Measurements from ENCODE around the gene CCDC171.
A peak's percentile ranks its signal among the peaks of the same experiment; 100 is the strongest.

Gene CCDC171

DNA sequence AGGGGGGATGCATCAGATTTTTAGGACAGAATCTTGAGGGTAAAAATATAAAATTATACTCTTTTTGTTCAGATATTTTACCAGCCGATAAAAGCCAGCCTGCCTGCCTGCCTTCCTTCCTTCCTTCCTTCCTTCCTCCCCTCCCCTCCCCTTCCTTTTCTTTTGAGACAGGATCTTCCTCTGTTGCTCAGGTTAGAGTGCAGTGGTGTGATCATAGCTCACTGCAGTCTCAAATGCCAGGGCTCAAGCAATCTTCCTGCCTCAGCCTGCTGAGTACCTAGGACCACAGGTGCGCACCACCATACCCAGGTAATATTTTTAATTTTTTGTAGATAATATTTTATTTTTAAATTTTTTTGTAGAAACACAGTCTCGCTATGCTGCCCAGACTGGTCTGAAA lies 330.0 kb downstream of the CCDC171 start:
- DNase-seq (ENCODE audit: low spot score): no peak

DNA sequence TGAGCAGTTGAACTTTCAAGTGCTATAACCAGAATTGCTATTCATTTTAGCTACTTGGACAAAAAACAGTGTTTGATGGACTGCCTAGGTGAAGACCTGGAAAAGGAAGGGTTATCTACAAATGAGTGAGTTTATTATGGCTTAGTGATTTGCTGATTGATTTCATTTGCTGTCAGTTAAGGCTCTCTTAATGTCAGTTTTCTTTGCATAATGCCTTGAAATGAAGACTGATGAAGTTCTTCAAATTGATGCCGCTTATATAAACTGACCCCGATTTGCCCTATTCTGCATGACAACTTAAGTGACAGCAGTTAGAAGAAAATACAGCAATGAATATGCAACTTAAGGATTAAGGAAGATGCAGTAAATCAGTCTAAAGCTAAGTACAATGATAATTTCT lies 332.6 kb downstream of the CCDC171 start:
- no peak for DNase-seq (ENCODE audit: low spot score)

DNA sequence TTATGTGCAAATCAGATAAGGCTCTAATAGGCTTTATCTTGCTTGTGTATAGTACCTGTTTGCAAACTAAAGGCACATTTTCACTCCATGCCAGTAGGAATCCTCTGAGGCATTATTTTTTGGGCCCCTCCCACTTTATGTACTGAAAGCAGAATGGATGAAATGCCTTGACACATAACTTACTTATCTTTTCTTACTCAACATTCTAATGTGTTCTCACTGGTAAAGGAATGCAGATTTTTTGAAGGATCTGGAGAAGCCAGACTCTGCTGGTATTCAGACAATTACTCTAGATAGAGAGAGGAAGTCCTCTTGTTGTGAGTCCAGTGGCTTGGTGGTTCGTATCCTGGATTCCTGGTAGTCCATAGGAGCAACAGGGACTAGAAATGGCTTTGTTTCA lies 336.7 kb downstream of the CCDC171 start:
- no peak for DNase-seq (ENCODE audit: low spot score)

DNA sequence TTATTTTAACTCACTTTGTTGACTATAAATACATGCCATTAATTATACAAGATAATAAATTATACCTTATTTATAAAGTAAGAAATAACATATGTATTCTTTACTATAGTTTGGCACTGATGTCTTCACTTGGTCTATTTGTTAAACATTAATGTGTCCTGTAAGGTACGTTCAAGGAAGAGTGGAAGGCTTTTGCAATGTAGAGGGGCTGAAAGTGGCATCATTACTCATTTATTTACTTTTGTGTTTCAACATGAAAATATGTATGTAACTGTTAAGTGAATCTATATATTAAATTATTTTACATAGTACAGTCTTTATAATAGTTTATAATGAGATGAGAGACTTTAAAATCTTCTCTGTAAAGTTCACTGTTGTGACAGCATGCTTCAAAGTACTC lies 348.7 kb downstream of the CCDC171 start:
- DNase-seq (ENCODE audit: low spot score): no peak

DNA sequence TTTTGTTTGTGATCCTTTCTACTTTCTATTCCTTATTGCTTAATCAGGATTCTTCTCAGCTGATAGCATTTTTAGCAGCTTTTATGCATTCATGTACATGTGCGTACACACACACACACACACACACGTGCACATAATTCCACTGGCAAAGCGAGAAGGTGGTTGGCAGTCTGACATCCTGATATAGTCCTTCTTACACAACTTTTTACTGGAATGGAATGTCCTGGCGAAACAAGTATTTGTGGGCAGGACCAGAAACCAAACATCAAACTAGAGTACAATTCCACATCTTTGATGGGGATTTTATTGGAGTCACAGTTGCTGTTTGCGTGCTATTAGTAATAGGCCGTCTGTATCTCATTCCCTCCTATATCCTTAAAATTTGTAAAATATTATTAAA lies 356.5 kb downstream of the CCDC171 start:
- DNase-seq (ENCODE audit: low spot score): no peak

DNA sequence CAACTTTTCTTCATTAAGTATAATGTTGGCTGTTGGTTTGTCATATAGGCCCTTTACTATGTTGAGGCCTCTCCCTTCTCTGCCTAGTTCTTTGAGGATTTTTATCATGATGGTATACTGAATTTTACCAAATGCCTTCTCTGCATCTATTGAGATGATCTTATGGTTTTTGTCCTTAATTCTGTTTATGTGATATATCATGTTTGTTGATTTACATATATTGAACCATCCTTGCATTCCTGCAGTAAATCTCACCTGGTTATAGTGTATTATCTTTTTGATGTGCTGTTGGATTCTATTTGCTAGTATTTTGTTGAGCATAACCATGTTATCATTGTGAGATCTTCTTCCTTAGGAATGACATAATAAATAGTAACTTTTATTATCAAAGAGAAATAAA lies 362.9 kb downstream of the CCDC171 start:
- no peak for DNase-seq (ENCODE audit: low spot score)

DNA sequence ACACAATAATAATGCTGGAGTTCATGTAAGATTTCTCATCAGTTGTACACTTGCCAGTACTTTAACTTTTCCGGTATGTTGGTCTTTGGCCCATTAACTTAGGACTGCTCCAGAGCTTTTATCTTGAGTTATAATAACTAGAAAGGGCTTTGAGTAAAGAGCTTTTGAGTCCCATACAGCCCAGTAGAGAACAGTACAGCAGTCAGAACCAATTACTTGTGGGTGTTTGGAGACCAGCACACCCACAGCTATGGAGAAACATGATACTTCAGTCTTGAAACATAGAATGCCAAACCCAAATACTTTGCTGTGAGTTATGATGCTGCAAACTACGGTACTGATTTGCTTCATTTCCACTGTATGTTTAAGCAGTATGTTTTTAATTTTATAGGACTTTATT lies 374.3 kb downstream of the CCDC171 start:
- DNase-seq (ENCODE audit: low spot score): no peak

DNA sequence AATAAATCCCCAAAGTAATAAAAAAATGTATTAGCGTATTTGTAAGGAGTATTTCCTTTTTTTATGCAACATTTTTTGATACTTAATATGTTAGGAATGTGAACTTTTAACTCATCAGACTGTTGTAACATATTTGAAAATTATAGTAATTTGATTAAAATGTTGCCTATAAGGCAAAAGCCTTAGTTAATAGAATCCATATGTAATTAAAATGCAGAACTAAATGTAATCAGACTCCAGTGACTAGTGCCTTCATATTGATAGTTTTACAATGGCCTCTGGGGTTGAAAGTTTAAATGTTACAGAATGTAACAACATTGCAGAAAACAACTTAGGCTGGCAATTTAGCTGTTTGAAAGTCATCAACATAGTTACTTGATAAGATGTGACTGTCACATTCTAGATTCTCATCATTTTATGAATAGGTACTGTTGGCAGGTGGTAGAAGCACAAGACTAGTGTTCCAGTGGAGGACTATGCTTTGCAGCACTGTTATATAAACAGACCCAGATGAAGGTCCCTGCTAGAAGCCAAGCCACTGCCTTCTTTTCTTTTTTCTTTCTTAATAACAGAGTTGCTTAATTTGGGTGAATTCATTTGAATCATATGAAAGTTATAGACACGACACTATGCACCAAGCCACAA lies 382.9 kb downstream of the CCDC171 start:
- DNase-seq (ENCODE audit: low spot score): no peak

DNA sequence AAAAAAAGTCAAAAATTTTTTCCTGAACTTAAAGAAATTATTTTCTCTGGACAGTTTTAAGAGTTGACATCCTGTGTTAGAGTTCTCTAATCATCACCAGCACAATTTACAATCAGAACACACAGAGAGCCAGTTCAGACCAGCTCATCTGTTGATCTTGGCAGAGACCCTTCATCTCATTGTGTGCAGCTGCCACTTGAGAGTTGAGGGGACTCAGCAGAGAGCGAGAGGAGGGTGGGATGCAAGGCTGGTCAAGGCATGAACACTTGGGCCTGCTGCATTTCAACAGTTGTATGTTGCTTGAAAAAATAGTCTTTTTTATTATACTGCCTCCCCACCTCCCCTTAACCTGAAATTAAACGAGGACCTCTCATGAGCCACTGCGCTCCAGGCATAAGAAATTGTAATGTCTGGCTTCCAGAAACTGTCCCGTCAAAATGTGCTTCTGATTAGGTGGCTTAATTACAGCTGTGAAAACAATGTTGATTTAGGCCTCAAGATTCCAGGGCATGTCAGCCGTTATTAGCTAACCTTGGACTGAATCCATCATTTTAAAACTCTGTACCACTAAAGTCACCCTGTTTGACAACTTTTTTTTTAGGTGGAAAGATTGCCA lies 383.6 kb downstream of the CCDC171 start:
- peak; percentile 31 for DNase-seq (ENCODE audit: low spot score)

DNA sequence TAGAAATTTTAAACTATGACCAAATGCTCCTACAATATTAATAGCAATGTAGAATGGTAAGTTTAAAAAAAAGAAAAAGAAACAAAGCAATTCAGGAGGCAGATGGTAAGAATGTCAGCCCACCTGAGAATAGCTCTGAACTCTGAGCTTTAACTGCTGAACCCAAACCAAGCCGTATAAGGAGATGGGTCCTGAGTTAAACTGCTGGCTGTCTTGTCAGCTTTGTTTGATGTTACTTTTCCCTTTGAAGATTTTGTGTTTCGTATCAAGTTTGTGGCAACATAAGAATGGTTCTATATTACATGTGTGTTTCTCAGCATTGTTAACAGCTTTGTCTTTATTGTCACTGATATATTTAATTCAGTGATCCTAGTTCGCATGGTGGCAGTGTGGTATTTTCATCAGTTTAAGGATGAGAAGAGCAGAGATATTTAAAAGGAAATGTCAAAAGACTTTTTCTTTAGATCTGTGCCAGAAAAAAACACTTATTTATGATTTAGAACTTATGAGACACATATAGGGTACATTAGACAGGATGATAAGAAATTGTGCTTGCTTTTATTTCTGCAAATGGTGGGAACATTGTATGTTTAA lies 390.1 kb downstream of the CCDC171 start:
- no peak for DNase-seq (ENCODE audit: low spot score)

DNA sequence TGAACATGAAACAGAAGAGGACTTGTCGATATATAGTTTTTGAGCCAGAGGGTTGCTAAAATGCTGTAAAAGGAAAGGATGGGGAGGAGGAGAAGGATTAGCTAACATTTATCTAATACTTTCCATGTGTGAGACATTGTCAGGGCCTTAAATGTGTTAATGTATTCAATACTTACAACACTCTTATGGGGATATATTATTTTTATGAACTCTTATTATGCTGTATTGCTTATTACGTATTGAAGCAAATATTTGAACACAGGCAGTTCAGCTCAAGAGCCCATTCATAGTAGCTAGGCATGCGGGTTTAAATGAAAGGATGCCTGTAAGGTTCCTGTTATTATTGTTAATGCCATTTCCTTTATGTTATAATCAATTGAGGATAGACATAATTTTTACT lies 391.5 kb downstream of the CCDC171 start:
- DNase-seq (ENCODE audit: low spot score): no peak

DNA sequence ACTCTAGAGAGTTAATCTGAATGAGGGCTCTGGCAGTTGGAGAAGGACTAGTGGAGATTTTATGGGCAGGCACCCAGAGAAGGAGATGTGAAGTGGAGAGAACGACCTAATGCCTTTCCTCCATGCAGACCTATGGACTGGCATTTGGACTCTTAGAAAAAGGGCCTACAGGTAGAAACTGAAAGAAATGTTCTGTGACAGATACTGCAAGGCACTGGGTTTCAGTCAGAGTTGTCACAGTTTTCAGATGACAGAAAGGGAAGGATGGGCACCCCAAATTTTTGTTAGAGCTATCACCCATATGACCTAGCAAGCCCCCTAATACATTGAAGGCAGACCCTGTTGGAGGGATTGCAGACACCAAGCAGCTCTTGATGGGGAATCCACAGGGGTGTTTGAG lies 406.8 kb downstream of the CCDC171 start:
- no peak for DNase-seq (ENCODE audit: low spot score)

DNA sequence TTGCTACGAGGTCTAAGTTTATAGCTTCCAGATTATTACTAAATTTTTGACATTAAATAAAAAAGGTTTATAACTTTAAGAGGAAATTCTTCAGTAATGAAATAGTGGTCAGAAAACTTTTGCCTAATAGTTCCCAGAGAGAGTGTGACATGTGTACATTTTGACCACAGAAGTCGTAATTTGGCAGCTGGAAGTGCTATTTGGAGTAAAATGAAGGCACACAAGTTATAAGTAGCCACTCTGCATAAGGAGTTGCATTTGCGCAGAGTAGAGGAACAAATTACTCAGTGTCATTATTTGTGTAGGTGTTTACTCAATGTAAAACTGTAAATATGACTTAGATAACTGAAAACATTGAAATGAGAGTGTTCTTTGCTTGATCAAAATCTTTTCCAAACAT lies 408.4 kb downstream of the CCDC171 start:
- DNase-seq (ENCODE audit: low spot score): no peak

DNA sequence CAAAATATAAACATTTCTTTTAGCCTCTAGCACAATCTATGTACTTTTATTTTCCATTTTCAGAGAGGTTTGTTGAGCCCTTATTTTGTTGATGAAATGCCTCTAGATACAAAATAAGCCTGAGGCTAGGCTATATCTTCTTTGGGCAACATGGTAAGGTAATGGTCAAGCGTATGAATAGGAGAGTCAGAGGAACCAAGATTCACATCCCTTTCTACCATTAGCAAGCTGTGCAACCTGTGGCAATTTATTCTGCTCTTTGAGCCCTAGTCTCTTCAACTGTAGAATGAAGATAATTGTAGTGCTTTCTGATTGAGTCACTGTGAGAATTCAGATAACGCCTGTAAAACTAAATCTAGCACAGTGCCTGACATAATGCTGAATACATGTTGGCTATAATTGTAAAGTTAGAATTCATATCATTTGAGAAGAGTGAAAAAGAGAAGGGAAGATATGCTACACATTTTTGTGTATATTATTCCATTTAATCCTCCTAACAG lies 412.5 kb downstream of the CCDC171 start:
- DNase-seq (ENCODE audit: low spot score): no peak

DNA sequence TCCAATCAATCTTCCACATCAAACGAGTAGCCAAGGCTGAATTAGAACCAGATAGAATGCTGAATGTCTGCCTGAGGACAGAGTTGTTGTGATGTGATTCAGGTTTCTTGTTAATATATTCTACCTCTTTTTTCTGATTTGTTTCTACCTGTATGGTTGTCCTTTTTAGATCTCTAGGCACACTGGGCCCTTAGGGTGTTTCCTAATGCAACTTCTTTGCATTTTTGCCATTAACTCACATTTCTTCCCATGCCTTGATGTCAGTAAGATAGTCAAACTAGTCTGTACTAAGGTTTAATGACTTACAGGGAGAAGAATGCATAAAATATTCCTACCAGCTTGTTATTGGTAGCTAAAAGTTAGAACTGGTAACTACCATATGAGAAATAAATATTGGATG lies 413.6 kb downstream of the CCDC171 start:
- DNase-seq (ENCODE audit: low spot score): no peak

DNA sequence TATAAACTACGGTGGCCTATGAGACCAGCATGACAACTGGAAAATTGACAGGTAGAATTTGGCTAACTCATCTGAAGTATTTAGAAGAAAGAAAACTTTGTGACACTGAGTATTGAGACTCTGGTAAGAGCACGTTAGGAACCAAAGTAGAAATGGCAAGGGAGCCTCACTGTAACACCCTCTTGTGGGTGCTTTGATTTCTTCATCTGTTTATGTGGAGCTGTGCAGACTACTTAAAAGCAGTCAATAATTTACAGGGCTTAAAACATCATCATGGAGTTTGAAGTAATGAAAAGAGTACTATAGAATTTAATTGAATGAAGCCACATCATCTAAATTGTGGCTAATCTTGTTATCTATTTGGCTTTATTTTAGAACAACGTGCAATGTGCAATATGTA lies 414.2 kb downstream of the CCDC171 start:
- DNase-seq (ENCODE audit: low spot score): no peak

DNA sequence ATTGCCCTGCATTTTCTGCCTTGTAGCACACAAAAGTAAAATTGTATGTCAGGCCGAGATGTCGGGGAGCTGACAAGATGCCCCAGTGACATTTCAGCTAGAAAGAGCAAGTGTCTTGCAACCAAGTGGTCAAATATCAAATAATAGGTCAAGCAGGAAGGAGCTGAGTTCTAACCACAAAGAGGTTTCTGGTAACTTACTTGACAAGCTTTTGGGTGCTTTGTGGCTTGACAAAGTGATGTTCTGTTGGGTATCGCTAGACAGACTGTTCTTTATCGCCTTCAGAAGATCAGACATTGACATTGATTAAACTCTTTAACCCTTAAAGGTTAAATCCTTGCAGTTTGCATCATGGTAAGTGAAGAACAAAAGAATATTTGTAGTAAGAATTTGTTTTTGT lies 419.9 kb downstream of the CCDC171 start:
- DNase-seq (ENCODE audit: low spot score): no peak

DNA sequence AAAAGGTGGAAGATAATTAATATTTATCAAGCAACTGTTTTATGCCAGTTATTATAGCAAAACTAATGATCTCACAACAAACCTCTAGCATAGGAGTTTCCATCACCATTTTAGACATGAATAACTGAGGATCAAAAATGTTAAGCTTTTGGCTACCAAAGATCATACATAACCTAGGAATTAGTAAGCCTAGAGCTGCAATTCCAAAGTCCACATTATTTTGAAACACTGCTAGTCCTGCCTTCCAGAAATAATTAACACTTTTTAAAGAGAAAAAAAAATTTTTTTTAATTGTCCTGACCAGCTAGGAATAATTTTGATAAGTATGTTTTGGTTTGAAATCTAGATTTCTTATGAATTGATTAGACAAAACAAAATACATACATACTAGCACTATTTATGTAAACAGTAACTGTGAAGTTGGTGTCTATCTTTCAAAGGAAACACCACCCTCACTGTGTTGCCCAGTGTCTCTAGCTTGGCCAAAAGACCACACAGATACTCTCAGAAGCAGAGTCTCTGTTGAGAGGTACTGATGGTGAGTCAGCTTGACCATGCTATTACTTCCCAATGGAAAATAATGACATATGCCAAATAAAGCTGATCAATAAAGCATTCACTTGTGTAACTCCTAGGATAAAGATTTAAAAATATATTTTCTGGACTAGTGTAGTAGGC lies 422.4 kb downstream of the CCDC171 start:
- no peak for DNase-seq (ENCODE audit: low spot score)

DNA sequence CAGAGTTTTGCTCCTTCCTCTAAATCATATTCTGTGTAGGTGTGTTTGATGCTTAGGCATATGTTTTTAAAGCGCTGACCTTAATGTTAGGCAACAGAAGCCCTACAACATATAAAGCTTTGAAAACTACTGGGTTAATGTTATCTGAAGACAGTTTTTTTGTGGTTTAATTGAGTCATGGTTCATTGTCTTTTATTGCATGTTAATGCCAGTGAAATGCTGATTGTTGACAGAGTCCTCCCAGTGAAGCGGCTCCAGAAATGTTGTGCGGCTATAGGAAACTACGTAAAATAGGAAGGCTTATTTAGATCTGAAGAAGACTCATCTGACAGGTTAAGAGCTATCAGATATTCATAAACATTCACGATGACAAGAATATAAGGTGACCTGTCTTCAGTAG lies 424.6 kb downstream of the CCDC171 start:
- DNase-seq (ENCODE audit: low spot score): no peak

DNA sequence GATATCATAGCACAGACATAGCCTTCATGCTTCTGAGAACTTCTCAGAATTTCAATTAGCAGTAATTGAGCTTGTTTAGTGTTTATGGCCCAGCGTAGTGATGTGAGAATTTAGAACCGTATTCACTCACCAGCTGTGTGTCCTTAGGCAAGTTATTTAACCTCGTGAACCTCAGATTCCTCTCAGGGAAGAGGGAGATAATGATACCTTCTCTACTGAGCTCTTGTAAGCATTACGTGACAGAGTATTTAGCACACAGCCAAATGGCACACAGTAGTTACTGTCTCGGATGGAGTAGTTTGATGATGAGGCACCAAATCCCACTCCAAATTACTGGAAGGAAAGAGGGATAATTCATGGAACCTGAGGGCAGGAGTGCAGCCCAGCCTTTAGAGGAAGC lies 429.3 kb downstream of the CCDC171 start:
- no peak for DNase-seq (ENCODE audit: low spot score)

DNA sequence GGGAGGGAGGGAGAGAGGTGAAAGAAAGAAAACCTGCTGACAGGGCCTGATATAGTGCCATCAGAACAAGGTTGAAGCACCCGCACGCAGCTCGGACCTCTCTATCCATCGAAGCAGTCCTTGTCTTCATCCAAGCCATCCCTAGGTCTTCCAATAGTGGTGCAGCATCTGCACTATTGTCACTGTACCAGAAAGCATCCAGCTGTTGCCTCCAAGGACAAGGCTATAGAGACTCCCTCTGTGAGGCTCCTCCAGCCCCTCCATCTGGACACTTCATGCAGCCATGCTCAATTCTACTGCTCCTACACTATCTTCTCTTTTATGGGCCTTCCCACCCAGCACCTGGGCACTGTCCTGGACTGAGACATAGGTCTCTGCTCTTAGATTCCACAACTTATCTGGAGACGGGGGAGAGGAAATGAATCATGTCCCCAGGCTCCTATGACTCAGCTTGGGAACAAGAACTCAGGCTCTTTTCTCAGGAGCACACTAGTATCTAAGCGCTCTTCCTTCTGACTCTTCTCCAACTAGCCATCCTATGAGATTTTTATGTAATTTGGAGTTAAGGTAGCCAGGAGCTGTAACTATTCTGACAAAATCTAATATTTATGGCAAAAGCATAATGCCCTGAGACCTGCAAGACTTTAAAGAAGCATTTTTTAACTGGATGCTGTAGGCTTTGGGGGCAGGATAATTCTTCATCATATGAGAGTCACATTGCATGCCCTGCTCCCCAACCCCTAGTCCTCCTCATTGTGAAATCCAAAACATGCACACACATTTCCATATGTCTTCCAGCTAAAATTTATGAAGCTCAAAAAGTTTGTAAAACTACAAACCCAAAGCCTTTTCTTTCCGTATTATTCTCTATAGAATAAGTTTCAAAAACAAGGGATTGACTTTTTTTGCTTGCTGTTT lies 446.8 kb downstream of the CCDC171 start:
- DNase-seq (ENCODE audit: low spot score): no peak

DNA sequence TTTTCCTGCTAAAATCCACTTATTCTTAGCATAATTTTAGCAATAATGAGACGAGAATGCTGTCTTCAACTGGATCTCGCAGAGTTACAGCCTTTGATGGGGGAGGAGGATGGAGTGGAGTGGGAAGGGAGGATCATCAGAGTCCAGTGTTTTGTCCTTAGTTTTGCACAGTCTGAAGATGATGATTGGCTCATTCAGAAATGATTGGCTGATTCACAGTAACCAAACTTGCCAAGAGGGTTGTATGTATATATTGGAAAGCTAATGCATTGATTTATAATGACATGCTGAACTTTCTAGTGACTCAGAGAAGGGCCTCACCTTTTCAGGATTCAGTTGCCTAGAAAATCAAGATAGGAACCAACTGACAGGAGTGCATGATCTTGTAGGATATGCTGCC lies 448.0 kb downstream of the CCDC171 start:
- no peak for DNase-seq (ENCODE audit: low spot score)
